Gastroesophageal sphincter (tissue), 4 donors: ENCODE measurements around the gene EIF4A3. TPM values are rescaled to one million over a fixed set of nuclear protein-coding genes. Genes with fewer than 3 reads are reported as not detected.

ENCODE experiments used
- small RNA-seq, 4 donors: library from RNA; depleted of rRNA; stranded (forward); fragments of <200 nt; gene quantifications; one replicate each; pipeline ENCODE3, GENCODE V24; 2016
- total RNA-seq, 4 donors: library from RNA; depleted of rRNA; stranded (reverse); fragments of >200 nt; gene quantifications; one replicate each; pipeline ENCODE4 v1.1.0, GENCODE V29; 2016

The EIF4A3 gene
- total RNA-seq, 4 donors from 2014 or later: 37.9 to 61.6 (median 49.0) TPM

Small RNAs within 50 kb of the gene (small RNA-seq; reads per million reads assigned to genes)
- gene AC087741.2 (0 reads per million in 4 donors), gene MIR1268B (0 reads per million in 4 donors)

Other genes starting within 250 kb of the EIF4A3 start
- 10 to 100 TPM; 26.5 to 44.3 (median 36.3) TPM for gene TBC1D16, start 111.3 kb downstream of the EIF4A3 start, total RNA-seq
- gene CCDC40, start 110.5 kb downstream of the EIF4A3 start, total RNA-seq: 10 to 100 TPM in 1 of 4 donors, 1 to 10 TPM in 3; 4.3 to 17.3 (median 5.5) TPM
- 10 to 100 TPM; 35.6 to 73.2 (median 47.4) TPM for gene GAA, start 45.5 kb downstream of the EIF4A3 start, total RNA-seq
- gene CARD14, start 22.9 kb upstream of the EIF4A3 start, total RNA-seq: under 1 TPM in 2 of 4 donors, not detected in 2; 0.78 to 0.81 TPM
- gene SGSH, start 73.2 kb upstream of the EIF4A3 start, total RNA-seq: 10 to 100 TPM; 16.8 to 39.2 (median 18.2) TPM
- gene SLC26A11, start 73.3 kb upstream of the EIF4A3 start, total RNA-seq: 10 to 100 TPM in 3 of 4 donors, 1 to 10 TPM in 1; 7.9 to 19.7 (median 13.7) TPM
- gene RNF213, start 113.7 kb upstream of the EIF4A3 start, total RNA-seq: 10 to 100 TPM; 59.2 to 87.6 (median 67.8) TPM